OCI-LY1 (cell line): ENCODE data around the gene RHBG.

Experiments used
- CTCF ChIP-seq: fragments of 200-600 bp; sonication (generic), shearing (Covaris generic); IDR thresholded peaks from 2 replicates; pipeline ENCODE4 v1.5.1; 2017; ENCODE audit warnings: mild to moderate bottlenecking, antibody characterized with exemption, low read length, moderate library complexity, mixed read lengths
- EZH2 ChIP-seq: fragments of 200-600 bp; sonication (generic), shearing (Covaris generic); IDR thresholded peaks from 2 replicates; pipeline ENCODE4 v1.8.0; 2017; ENCODE audit warnings: borderline replicate concordance, mixed run types, mild to moderate bottlenecking, antibody characterized with exemption, low read length, moderate library complexity, mixed read lengths

- TF ChIP-seq CTCF: no peak
- no peak for TF ChIP-seq EZH2
Observed at GRCh38 chr1:156400191-156400935, 31.4 kb downstream of the RHBG start.
